GM19395 (cell line): ENCODE measurements around the gene MED29.
A peak's percentile ranks its signal among the peaks of the same experiment; 100 is the strongest.

ENCODE experiments used
- ATAC-seq: cut with Tn5 transposase; IDR thresholded peaks from one replicate; pipeline ENCODE4 v1.9.1; 2021; ENCODE audit warnings: mild to moderate bottlenecking, moderate library complexity; ENCODE audit not compliant: unreplicated experiment

The MED29 gene

GRCh38 chr19:39397360-39398296 lies 6.5 kb downstream of the MED29 start:
- ATAC-seq: no peak

GRCh38 chr19:39398297-39398864 lies 7.2 kb downstream of the MED29 start:
- ATAC-seq: no peak

DNA sequence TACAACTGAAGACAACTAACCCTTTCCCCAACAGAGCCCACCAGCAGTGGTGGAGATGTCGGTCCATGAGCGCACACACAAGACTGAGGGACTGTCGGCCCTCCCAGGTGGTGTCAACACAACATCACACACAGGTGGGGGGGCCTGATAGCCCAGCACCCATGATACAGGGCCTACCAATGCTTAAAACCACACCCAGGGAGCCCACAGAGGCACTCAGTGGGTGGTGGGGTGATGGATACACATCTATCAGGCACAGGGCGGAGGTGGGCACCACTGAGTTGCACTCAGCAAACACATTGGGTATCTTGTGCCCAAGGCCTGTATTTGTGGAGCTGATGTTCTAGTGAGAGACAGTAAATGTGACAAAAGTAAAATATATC lies 8.5 kb downstream of the MED29 start:
- ATAC-seq: no peak

DNA sequence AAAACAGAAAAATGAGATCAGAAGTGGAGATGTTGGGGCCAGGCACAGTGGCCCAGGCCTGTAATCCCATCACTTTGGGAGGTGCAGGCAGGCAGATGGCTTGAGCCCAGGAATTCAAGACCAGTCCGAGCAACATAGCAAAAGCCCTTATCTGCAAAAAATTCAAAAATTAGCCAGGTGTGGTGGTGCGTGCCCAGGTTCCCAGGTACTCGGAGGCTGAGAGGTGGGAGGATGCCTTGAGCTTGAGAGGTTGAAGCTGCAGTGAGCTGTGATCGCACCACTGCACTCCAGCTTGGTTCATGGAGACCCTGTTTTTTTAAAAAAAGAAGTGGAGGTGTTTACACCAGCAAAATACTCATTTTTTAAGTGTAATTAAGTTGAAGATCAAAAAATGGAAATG lies 8.9 kb downstream of the MED29 start:
- no peak for ATAC-seq

DNA sequence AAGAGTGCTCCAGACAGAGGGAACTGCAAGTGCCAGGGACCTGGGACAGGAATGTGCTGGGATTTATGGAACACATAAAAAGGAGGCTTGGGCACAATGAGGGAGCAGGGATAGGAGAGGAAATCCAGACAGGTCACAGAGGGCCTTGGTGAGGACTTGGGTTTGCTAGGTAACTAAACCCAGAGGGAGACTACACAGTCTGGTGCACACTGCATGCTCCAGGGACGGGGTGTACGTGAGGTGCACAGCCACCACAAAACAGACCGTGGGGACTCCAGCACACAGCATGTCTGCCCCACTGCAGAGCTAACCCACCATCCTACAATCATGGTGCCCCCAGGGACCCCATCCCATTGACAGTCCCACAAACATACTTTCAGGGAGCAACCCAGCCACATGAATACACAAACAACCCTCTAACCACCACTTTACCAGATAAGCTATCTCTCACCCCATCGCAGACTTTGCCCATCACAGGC lies 9.9 kb downstream of the MED29 start:
- ATAC-seq: no peak

GRCh38 chr19:39401549-39402345 lies 10.6 kb downstream of the MED29 start:
- ATAC-seq: no peak

- no peak for ATAC-seq
These were observed 11.4 kb downstream of the MED29 start for GRCh38 chr19:39402346-39403300.

GRCh38 chr19:39403331-39404312 lies 12.4 kb downstream of the MED29 start:
- peak; percentile 25 for ATAC-seq

DNA sequence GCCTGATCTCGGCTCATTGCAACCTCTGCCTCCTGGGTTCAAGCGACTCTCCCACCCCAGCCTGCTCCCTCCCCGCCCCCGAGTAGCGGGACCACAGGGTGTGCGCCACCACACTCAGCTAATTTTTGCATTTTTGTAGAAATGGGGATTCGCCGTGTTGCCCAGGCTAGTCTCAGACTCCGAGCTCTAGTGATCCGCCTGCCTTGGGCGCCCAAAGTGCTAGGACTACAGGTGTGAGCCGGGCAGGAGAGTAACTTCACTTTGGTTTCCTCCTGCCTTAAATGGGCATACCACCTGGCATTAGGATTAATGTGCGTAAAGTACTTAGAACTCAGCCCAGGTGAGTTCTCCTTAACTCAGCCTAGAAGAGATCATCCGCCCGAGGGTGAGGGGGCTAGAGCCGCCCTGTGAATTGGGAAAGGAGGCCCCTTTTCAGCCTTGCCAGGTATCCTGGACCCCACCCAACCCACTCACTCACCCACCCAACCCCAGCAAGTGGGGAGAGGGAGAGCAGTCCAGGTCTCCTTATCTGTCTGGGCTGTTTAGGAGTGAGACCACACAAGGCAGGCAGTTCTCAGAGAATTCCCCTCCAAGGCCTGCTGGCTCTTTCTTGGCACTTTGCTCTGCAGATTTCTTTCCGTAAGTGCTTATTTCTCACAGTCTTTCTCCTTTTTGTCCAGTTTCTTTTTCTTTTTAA lies 14.2 kb downstream of the MED29 start:
- no peak for ATAC-seq

GRCh38 chr19:39405958-39406655 lies 14.9 kb downstream of the MED29 start:
- no peak for ATAC-seq

- no peak for ATAC-seq
These were observed 15.7 kb downstream of the MED29 start, which contains the start of gene ZFP36 for GRCh38 chr19:39406656-39407409. TSS of gene ZFP36 (plus strand) at chr19:39406847. CDS start at chr19:39406905, 58 bp downstream.

GRCh38 chr19:39407410-39407659 lies 16.2 kb downstream of the MED29 start:
- no peak for ATAC-seq

- no peak for ATAC-seq
These were observed 16.6 kb downstream of the MED29 start for GRCh38 chr19:39407660-39408391.

- ATAC-seq: no peak
These were observed 17.4 kb downstream of the MED29 start for GRCh38 chr19:39408392-39409207.

DNA sequence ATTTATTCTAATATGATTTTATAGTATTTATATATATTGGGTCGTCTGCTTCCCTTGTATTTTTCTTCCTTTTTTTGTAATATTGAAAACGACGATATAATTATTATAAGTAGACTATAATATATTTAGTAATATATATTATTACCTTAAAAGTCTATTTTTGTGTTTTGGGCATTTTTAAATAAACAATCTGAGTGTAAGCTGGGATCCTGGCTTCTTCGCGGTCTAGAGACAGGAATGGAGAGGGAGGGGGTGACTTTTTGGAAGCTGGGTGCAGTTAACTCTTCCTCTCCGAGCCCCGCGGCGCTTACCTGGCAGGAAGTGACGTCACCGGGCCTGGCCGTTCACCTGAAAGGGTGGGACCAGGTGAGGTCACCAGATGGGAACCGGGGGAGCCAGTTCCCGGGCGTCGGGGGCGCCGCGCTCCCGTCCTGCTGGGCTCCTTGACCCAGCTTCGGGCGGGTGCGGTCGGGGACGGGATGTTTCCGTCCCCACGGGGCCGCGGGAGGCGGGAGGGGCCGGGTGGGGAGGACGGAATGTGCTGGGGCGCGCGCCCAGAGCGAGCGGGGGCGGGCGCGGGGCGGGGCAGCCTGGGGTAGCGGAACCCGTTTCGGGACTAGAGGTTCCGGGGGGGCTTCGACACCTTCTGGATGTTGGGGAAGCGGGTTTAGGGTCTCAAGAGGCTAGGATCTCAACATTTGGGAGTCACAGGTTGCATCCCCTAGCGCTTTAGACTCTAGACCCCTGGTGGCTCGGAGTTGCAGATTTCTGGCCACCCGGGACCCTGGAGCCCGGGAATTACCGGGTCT lies 18.2 kb downstream of the MED29 start:
- ATAC-seq: no peak
